ENCODE results near the gene ATP2C2. TPM values are rescaled to one million over a fixed set of nuclear protein-coding genes. Genes with fewer than 3 reads are reported as not detected.

Gene ATP2C2
- 0.12 TPM in 1 of 2 replicates, not detected in the other for total RNA-seq

GRCh38 chr16:84368308-84368996 lies at the start of gene ATP2C2:
TSS of gene ATP2C2 (plus strand) at chr16:84368538. CDS start at chr16:84368616, 78 bp downstream.

GRCh38 chr16:84504420-84505248 lies 136.3 kb downstream of the ATP2C2 start, which contains the start of gene MEAK7:
TSS of gene MEAK7 (minus strand) at chr16:84504659. CDS start at chr16:84498086, 6,573 bp downstream.

Other genes with a start within 250 kb of the ATP2C2 start
- 26.8 and 29.6 TPM in 2 replicates for gene HSDL1, start 223.4 kb upstream of the ATP2C2 start, total RNA-seq
- gene DNAAF1, start 223.2 kb upstream of the ATP2C2 start, total RNA-seq: not detected in 2 replicates
- 14.1 and 20.7 TPM in 2 replicates for gene TAF1C, start 181.5 kb upstream of the ATP2C2 start, total RNA-seq
- gene ADAD2, start 177.4 kb upstream of the ATP2C2 start, total RNA-seq: not detected in 2 replicates
- gene KCNG4, start 128.5 kb upstream of the ATP2C2 start, total RNA-seq: not detected in 2 replicates
- gene WFDC1, start 73.7 kb upstream of the ATP2C2 start, total RNA-seq: 0.50 and 0.66 TPM in 2 replicates
- 33.2 and 79.7 TPM in 2 replicates for gene MEAK7, start 136.1 kb downstream of the ATP2C2 start, total RNA-seq
- gene COTL1, start 249.5 kb downstream of the ATP2C2 start, total RNA-seq: 90.4 and 145 TPM in 2 replicates